ENCODE data around the gene ASTN2.

ASTN2 gene

GRCh38 chr9:116594547-116594946 is 820.3 kb downstream of the ASTN2 start:
- no peak overlapping the region for H3K4me3 ChIP-seq (ENCODE audit: low read length)
- no peak for TF ChIP-seq CTCF (conservative IDR thresholded peaks at IDR 0.05; ENCODE audit: low read length)
- peak; percentile 94 for DNase-seq (ENCODE audit: low read depth)

- peak; percentile 95 for DNase-seq (ENCODE audit: low read depth)
- no peak for TF ChIP-seq CTCF (conservative IDR thresholded peaks at IDR 0.05; ENCODE audit: low read length)
- no peak overlapping the region for H3K4me3 ChIP-seq (ENCODE audit: low read length)
These were observed 821.9 kb downstream of the ASTN2 start for GRCh38 chr9:116592970-116593369.

- DNase-seq (ENCODE audit: low read depth) = peak; percentile 50
- peak; percentile 58 for TF ChIP-seq CTCF (conservative IDR thresholded peaks at IDR 0.05; ENCODE audit: low read length)
- H3K4me3 ChIP-seq (ENCODE audit: low read length) = no peak overlapping the region
These were observed 825.2 kb downstream of the ASTN2 start for GRCh38 chr9:116589392-116590354.

GRCh38 chr9:116587919-116588318 is 826.9 kb downstream of the ASTN2 start:
- TF ChIP-seq CTCF (conservative IDR thresholded peaks at IDR 0.05; ENCODE audit: low read length) = no peak
- no peak overlapping the region for H3K4me3 ChIP-seq (ENCODE audit: low read length)
- DNase-seq (ENCODE audit: low read depth) = no peak

GRCh38 chr9:116585896-116586295 is 829.0 kb downstream of the ASTN2 start:
- H3K4me3 ChIP-seq (ENCODE audit: low read length) = no peak overlapping the region
- TF ChIP-seq CTCF (conservative IDR thresholded peaks at IDR 0.05; ENCODE audit: low read length) = no peak
- peak; percentile 34 for DNase-seq (ENCODE audit: low read depth)

- TF ChIP-seq CTCF (conservative IDR thresholded peaks at IDR 0.05; ENCODE audit: low read length) = no peak
- H3K4me3 ChIP-seq (ENCODE audit: low read length) = no peak overlapping the region
- no peak for DNase-seq (ENCODE audit: low read depth)
These were observed 829.7 kb downstream of the ASTN2 start for GRCh38 chr9:116585204-116585603.

GRCh38 chr9:116580853-116581252 is 834.0 kb downstream of the ASTN2 start:
- no peak for TF ChIP-seq CTCF (conservative IDR thresholded peaks at IDR 0.05; ENCODE audit: low read length)
- no peak overlapping the region for H3K4me3 ChIP-seq (ENCODE audit: low read length)
- no peak for DNase-seq (ENCODE audit: low read depth)

All from AG10803 (cell line).